Measurements from ENCODE around the gene MRTFA.

DNA sequence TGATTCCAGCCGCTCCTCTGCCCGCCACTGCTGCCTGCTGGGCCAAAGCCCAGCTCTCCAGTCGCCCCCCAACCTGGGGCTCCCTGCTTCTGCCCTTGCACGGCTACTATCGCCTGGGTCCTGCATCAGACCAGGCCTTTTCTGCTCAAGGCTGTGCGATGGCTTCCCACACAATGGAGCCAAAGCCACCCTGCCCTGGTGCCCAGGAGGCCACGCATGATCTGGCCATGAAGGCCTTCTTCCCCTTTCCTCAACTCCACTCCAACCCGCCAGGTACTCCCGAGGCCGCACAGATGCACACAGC, 220.3 kb downstream of the MRTFA start:
- TF ChIP-seq POLR2A (IDR thresholded peaks at IDR 0.05; ENCODE audit: low read length) (no peak), GATA1 (IDR thresholded peaks at IDR 0.05; ENCODE audit: low read depth, low read length) (no peak)

All from erythroblast (primary cell).